ENCODE measurements around the gene LY9.

DNA sequence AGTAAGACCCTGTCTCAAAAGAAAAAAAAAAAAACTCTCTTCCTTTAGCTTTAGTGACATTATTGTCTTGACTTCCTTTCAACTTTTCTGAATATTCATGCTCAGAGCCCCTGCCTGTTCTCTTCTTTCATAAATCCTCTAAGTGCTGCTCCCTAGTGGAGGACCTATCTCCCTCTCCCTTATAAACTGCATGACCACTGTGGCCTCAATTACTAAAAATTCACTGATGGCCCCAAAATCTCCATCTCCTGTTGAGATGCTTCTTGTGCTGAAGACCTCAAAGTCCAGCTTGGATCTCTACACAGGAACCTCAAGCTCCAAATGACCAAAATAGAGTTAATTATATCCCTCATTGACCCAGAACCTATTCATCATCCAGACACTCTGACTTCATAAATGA lies 81.2 kb downstream of the LY9 start:
- TF ChIP-seq, protein P1, sequence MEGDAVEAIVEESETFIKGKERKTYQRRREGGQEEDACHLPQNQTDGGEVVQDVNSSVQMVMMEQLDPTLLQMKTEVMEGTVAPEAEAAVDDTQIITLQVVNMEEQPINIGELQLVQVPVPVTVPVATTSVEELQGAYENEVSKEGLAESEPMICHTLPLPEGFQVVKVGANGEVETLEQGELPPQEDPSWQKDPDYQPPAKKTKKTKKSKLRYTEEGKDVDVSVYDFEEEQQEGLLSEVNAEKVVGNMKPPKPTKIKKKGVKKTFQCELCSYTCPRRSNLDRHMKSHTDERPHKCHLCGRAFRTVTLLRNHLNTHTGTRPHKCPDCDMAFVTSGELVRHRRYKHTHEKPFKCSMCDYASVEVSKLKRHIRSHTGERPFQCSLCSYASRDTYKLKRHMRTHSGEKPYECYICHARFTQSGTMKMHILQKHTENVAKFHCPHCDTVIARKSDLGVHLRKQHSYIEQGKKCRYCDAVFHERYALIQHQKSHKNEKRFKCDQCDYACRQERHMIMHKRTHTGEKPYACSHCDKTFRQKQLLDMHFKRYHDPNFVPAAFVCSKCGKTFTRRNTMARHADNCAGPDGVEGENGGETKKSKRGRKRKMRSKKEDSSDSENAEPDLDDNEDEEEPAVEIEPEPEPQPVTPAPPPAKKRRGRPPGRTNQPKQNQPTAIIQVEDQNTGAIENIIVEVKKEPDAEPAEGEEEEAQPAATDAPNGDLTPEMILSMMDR (IDR thresholded peaks at IDR 0.05), result no peak
- TF ChIP-seq POLR2A (IDR thresholded peaks at IDR 0.05), result no peak

Data from suprapubic skin (tissue), 3 donors.